MV-4-11 (cell line): ENCODE results near the gene OSBPL6.
"Not testable (repeated sequence)": the region's sequence is repeated elsewhere in the genome, so short reads cannot be mapped to it uniquely, and the experiment has no call there.

Experiments
- DNase-seq: peaks from one replicate; lab custom pipeline; 2025; lab: John Stamatoyannopoulos, UW

The OSBPL6 gene

GRCh38 chr2:178304333-178304732 lies 110.0 kb downstream of the OSBPL6 start:
- DNase-seq: peak; percentile 23

GRCh38 chr2:178306352-178307073 lies 112.2 kb downstream of the OSBPL6 start:
- DNase-seq: peak; percentile 48

DNA sequence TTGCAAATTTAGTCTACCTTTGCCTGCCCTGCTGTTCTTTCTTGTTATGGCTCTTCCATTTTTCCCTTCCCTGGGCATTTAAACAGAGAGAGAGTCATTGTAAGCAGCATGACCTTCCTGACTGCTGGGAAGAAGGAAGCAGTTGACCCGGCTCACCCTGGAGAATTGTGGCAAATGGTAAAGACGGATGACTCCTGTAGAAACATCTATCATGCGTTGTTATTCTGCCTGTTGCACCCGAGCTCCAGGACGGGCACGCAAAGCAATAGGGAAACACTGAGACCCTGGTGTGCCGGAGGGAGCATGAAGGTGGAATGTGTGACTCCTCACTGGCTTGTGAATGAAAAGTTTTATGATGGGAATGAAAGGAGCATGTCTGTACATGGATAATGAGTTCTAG lies 113.3 kb downstream of the OSBPL6 start:
- no peak for DNase-seq

DNA sequence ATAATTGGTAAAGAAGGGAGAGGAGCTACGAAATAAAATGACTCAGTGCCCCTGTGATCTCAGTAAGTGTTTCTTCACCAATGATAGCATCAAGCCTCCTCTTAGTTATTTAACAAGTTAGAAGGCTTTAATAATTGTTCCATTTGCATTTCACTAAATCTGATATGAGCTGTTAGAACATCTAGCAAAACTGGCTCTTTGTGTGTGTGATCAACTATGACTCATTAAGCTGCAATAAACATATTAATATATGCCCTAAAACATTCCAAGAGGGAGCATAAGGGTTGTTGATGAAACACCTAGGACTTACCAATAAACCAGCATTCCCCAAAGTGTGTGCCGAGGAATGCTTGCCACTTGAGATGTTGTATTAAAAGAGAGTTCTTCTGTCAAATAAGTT lies 115.2 kb downstream of the OSBPL6 start:
- DNase-seq: no peak

DNA sequence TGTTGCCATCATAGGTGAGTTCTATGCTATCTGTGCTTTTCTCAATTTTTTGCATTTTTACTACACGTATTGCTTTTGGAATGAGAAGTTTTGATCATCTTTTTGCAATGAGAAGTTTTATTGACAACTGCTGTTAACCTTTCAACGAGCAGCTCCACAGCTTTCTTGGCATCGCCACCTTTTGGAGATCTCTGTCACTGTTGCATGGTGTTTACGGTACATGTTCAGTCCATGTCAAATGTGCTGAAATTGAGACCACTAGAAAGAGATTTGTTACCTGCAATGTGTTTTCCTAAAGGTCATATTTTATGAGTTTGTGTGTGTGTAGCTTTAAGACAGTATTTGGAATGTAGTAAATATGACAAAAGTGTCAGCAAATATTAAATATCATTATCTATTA lies 120.8 kb downstream of the OSBPL6 start:
- DNase-seq: no peak

DNA sequence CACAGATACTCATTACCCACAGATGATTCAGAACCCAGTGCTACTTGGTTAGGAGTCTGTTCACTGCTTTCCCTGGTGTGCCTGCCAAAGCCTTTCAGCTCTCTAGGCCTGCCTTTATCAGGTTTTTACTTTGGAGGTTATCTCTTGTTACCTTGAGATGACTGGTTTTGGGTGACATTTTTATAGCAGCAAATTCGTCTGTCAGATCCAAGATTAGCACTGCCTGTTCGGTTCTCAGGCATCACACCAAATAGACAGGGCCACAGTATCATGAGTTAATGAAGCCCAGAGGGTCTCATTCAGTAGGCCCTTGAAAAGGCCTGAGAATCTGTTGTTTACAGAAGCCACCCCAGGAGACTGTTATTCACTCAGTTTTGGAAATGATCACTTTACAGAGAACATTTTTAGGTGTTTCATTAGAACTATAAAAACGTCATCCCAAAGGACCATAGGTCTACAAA lies 121.2 kb downstream of the OSBPL6 start:
- DNase-seq: no peak

- peak; percentile 23 for DNase-seq
Observed at GRCh38 chr2:178317811-178318210, 123.5 kb downstream of the OSBPL6 start.

GRCh38 chr2:178320011-178320585 lies 125.8 kb downstream of the OSBPL6 start:
- DNase-seq: no peak

DNA sequence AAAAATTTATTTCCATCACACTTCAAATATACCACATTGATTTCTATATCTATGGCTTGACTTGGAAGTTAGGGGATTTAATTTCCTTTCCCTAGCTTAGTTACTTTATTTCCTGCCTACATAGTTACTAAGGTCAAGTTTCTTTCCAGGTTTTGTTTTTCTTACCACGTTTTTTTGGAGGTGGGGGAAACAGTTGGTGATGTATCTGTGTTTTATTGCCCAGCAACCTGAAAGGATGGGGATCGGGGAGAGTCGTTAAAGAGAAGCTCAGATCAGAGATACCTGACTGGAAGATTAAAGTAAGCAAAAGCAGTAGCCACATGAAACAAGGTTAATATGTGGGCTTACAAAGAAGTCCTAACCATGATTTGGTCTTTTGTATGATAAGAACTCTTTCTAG lies 127.8 kb downstream of the OSBPL6 start:
- no peak for DNase-seq

DNA sequence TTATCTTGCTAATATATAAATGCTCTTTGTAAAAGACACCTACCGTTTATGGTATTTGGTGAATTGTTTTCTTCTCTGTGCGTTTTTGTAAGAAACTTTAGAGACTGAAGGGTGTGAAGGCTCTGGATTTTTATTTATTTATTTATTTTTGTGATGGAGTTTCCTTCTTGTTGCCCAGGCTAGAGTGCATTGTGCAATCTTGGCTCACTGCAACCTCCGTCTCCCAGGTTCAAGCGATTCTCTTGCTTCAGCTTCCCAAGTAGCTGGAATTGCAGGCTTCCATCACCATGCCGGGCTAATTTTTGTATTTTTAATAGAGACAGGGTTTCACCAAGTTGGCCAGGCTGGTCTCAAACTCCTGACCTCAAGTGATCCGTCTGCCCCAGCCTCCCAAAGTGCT lies 129.0 kb downstream of the OSBPL6 start:
- DNase-seq: not testable (repeated sequence)

DNA sequence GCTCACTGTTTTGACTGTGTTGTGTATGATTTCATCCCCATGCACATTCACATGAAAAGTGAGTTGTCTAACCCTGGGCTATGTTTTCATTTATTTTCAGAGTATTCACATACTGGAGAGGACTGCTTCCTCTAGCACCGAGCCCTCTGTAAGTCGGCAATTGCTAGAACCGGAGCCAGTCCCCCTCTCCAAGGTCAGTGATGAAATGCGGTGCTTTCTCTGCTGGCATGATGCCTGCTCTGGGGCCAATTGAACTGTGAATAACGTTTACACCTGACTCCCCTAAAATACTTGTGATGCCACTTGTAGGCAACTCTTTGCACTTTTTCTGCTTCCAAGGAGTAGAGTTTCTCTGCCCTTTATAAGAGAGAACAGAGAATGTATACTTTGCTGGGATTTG lies 129.8 kb downstream of the OSBPL6 start:
- DNase-seq: no peak

DNA sequence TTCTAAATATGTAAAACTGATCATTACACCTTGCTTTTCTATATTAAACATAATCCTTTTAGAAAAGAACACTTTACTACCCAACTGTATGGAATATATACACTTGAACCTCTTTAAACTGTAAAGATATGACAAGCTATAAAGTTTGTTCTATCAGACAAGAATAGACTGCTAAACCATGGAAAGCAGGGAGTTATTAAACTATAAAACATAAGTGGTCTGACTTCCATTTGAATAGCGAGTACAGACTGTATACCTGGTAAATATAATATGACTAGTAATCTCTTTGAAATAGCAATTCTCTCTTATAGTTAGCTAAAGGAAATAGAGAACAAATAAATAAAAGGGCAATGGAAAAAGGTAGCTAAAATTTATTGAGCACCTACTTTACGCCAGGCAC lies 131.0 kb downstream of the OSBPL6 start:
- DNase-seq: no peak

GRCh38 chr2:178327516-178327915 lies 133.2 kb downstream of the OSBPL6 start:
- no peak for DNase-seq

DNA sequence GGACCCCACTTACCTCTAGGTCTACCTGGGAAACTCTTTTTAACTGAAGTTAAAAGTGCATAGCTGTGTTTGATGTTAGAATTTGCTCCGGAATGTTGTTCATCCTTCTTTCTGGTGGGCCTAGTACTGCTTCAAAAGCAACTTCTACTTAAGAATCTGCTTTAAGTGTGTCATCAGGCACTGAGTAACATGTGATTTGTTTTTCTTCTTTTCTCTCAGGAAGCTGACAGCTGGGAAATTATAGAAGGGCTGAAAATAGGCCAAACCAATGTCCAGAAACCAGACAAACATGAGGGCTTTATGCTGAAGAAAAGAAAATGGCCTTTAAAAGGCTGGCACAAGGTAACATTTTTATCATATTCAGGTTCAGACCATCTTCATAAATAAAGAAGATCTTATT lies 133.7 kb downstream of the OSBPL6 start:
- DNase-seq: no peak

DNA sequence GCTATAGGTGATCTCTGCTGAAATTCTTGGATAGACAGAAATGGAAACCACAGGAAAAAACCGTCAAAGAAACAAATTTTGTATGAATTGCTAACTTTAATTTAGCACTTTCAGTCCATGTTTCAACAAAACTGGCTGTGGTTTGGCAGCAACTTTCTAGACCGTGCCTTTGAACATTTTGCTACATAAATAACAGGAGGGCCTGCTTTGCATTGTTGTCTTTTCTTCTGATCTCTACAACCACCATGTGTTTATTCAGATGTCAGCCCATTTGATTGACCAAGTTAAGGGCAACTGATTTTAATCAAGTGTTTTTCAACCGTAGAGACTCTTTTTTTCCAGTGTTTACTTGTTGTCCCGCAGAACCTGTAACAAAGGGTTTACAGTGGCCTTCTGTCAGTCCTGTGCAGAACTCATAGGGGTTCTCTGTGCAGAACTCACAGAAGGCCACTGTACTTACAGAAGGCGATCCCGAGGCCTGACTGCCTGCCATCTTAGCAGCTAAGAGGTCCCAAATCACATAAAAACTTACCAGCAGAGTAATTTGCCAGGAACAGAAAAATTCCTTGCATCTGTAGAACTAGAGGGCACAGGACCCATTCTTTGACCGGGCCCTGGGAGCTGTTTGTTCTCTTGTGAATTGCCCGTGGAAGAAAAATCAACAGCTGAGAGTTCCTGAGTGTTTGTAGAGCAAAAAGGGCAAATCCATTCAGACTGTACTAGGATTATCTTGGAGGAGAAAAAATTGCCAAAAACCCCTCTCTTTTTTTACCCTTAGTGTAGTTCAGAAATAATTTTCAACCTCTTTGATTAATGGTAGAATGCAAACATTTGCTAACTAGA lies 136.1 kb downstream of the OSBPL6 start:
- no peak for DNase-seq

DNA sequence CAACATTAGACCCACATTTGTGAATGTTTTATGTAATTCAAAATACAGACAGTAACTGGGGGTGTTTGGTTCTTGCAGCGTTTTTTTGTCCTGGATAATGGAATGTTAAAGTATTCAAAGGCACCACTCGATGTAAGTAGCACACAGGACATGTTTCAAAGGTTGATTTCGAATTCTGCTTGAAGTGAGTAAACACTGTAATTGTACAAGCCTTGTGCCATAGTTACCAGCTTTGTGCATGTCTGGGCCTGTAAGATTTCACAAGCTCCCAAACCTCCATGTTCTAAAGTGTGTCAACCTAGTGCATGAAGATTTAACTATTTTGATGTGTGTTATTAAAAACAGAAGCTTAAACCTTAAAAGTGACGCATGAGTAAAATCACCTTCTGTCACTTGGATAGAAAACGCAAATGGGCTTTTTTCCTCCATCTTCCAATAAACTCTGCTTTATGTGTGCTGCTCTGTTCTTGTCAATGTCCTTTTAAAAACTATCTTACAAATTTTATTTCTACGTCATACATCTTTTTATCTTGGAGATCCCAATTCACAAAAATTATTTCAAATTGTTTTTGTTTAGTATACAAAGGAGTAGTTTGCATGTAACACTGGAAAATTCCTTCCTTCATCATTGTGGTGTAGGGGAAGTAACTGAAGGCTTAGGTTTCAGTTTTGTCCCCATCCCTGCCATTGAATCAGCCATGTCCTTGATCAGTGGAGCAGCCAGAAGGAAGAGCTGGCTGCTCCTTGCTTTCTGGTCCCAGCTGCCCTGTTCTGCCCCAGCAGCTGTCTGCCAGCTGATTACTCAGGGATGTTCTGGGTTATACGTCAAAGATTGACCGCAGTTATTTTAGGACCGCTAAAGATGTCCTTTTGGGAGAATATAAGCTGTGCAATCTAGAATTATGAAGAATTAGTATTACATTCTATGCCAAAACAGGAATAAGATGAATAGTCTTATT lies 137.4 kb downstream of the OSBPL6 start:
- DNase-seq: no peak

GRCh38 chr2:178333851-178334250 lies 139.5 kb downstream of the OSBPL6 start:
- DNase-seq: no peak

- no peak for DNase-seq
Observed at GRCh38 chr2:178335230-178335629, 140.9 kb downstream of the OSBPL6 start.

DNA sequence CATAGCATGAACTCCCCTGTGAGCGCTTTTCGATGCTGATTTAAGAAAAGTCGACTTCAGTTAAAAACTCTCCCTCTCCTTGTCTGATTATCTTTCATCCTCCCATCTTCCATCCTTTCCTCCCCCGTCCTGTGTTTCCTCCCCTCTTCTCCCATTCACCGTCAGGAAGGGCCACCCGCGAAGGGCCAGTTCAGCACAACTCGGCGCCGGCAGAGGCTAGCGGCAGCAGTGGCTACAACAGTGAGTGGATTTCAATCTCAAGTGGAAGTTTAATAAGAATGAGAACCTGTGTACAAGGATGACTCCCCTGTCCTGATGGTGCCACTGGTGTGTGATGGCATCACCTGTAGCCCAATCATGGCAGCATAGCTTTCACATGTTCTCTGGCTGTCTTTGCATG lies 149.8 kb downstream of the OSBPL6 start:
- no peak for DNase-seq

GRCh38 chr2:178345951-178346350 lies 151.6 kb downstream of the OSBPL6 start:
- DNase-seq: no peak

- DNase-seq: no peak
Observed at GRCh38 chr2:178350051-178350450, 155.7 kb downstream of the OSBPL6 start.

- not testable (repeated sequence) for DNase-seq
Observed at GRCh38 chr2:178357704-178358103, 163.4 kb downstream of the OSBPL6 start.
